GM23338 (cell line): Measurements from ENCODE around the gene GRAMD1B. TPM values are rescaled to one million over a fixed set of nuclear protein-coding genes. Genes with fewer than 3 reads are reported as not detected.

Experiments used
- ATAC-seq: fragments of 200-7000 bp; cut with Tn5 transposase; 3 replicates; pipeline ENCODE4 v1.9.1; 2020
- DNase-seq: peaks from one replicate; pipeline ENCODE4 v3.0.0-alpha.2; 2015; ENCODE audit warnings: low spot score
- H2AFZ ChIP-seq: fragments of 200-600 bp; sonication (generic); 2 replicates; pipeline ENCODE4 v1.8.0; 2016; ENCODE audit warnings: antibody characterized with exemption, mild to moderate bottlenecking, moderate library complexity
- H3F3A ChIP-seq: fragments of 200-600 bp; sonication (generic); replicated peaks from 2 replicates; pipeline ENCODE4 v1.8.0; 2017; ENCODE audit warnings: antibody characterized with exemption, mixed run types, low read depth
- H3K27ac ChIP-seq: fragments of 200-600 bp; sonication (generic); 2 replicates; pipeline ENCODE4 v1.6.1; 2016; ENCODE audit warnings: low read depth
- H3K27me3 ChIP-seq: fragments of 200-600 bp; sonication (generic); 2 replicates; pipeline ENCODE4 v1.8.0; 2016; ENCODE audit warnings: mild to moderate bottlenecking, mixed run types, moderate library complexity; ENCODE audit not compliant: insufficient read depth
- H3K36me3 ChIP-seq: fragments of 200-600 bp; sonication (generic); 2 replicates; pipeline ENCODE4 v1.8.0; 2016; ENCODE audit warnings: mild to moderate bottlenecking; ENCODE audit not compliant: insufficient read depth
- H3K4me1 ChIP-seq: fragments of 200-600 bp; sonication (generic); 2 replicates; pipeline ENCODE4 v1.8.0; 2016; ENCODE audit warnings: mild to moderate bottlenecking, moderate library complexity; ENCODE audit not compliant: insufficient read depth
- H3K4me2 ChIP-seq: fragments of 200-600 bp; sonication (generic); 2 replicates; pipeline ENCODE4 v1.7.1; 2017; ENCODE audit warnings: mixed run types
- H3K4me3 ChIP-seq: fragments of 200-600 bp; sonication (generic); 2 replicates; pipeline ENCODE4 v1.6.1; 2016; ENCODE audit warnings: mixed run types
- H3K79me2 ChIP-seq: fragments of 200-600 bp; sonication (generic); replicated peaks from 2 replicates; pipeline ENCODE4 v1.8.0; 2017; ENCODE audit warnings: mild to moderate bottlenecking; ENCODE audit not compliant: insufficient read depth
- H3K9me2 ChIP-seq: fragments of 200-600 bp; sonication (generic); 2 replicates; pipeline ENCODE4 v1.8.0; 2017; ENCODE audit not compliant: insufficient read depth
- H4K20me1 ChIP-seq: fragments of 200-600 bp; sonication (generic); replicated peaks from 2 replicates; pipeline ENCODE4 v1.8.0; 2017; ENCODE audit warnings: mild to moderate bottlenecking; ENCODE audit not compliant: insufficient read depth
- H3K27ac Mint-ChIP-seq: 2 replicates; pipeline ENCODE4 v1.8.0; 2020; ENCODE audit warnings: inconsistent platforms, mild to moderate bottlenecking, moderate library complexity, mixed read lengths
- H3K27me3 Mint-ChIP-seq: 3 replicates; pipeline ENCODE4 v1.8.0; 2022; ENCODE audit warnings: low read depth, mild to moderate bottlenecking, moderate library complexity, mixed read lengths, inconsistent platforms; ENCODE audit not compliant: insufficient read depth, poor library complexity
- H3K36me3 Mint-ChIP-seq: 3 replicates; pipeline ENCODE4 v1.8.0; 2021; ENCODE audit warnings: low read depth, mild to moderate bottlenecking, inconsistent platforms, moderate library complexity, mixed read lengths
- H3K4me1 Mint-ChIP-seq: 3 replicates; pipeline ENCODE4 v1.8.0; 2020; ENCODE audit warnings: mild to moderate bottlenecking, inconsistent platforms, mixed read lengths
- H3K4me3 Mint-ChIP-seq: 3 replicates; pipeline ENCODE4 v1.8.0; 2021; ENCODE audit warnings: moderate library complexity, mild to moderate bottlenecking, inconsistent platforms, mixed read lengths
- H3K9me3 Mint-ChIP-seq: 3 replicates; pipeline ENCODE4 v1.8.0; 2020; ENCODE audit warnings: moderate library complexity, mild to moderate bottlenecking, inconsistent platforms, mixed read lengths
- CREB1 ChIP-seq: fragments of 250-450 bp; sonication (Bioruptor Pico); IDR thresholded peaks from 2 replicates; pipeline ENCODE4 v1.5.0; 2020; ENCODE audit warnings: low read depth, mild to moderate bottlenecking, moderate library complexity
- CTCF ChIP-seq, 2 experiments: fragments of 200-600 bp in 1 of 2; sonication (generic) in 1 of 2; conservative IDR thresholded peaks; 2 replicates each; pipeline versions ENCODE4 v1.5.1 to v1.6.1; 2016 to 2017; ENCODE audit warnings: antibody characterized with exemption in 2 of 2, low read depth in 2 of 2, mild to moderate bottlenecking in 2 of 2, moderate library complexity in 1 of 2
- EZH2 ChIP-seq: fragments of 200-600 bp; sonication (generic); IDR thresholded peaks from one replicate; pipeline ENCODE4 v1.8.0; 2017; ENCODE audit warnings: antibody characterized with exemption, mild to moderate bottlenecking, low read depth; ENCODE audit not compliant: unreplicated experiment
- JUNB ChIP-seq: IDR thresholded peaks from one replicate; pipeline ENCODE4 v1.6.1; 2016; ENCODE audit warnings: antibody characterized with exemption; ENCODE audit not compliant: unreplicated experiment
- NANOG ChIP-seq: IDR thresholded peaks from 2 replicates; pipeline ENCODE4 v1.6.1; 2016; ENCODE audit warnings: antibody characterized with exemption, borderline replicate concordance
- POLR2AphosphoS5 ChIP-seq: IDR thresholded peaks from 2 replicates; pipeline ENCODE4 v1.6.1; 2016; ENCODE audit warnings: antibody characterized with exemption, low read depth
- REST ChIP-seq: IDR thresholded peaks from one replicate; pipeline ENCODE4 v1.6.1; 2018; ENCODE audit warnings: antibody characterized with exemption; ENCODE audit not compliant: unreplicated experiment
- STAT1 ChIP-seq: IDR thresholded peaks from one replicate; pipeline ENCODE4 v1.6.1; 2016; ENCODE audit warnings: antibody characterized with exemption; ENCODE audit not compliant: unreplicated experiment
- ZNF331 ChIP-seq: fragments of 250-450 bp; sonication (Bioruptor Pico); IDR thresholded peaks from 2 replicates; pipeline ENCODE4 v1.5.0; 2020; ENCODE audit warnings: low read depth, mild to moderate bottlenecking, moderate library complexity
- ZNF462 ChIP-seq: fragments of 250-450 bp; sonication (Bioruptor Pico); IDR thresholded peaks from 2 replicates; pipeline ENCODE4 v1.5.0; 2020; ENCODE audit warnings: mild to moderate bottlenecking, moderate library complexity
- polyA plus RNA-seq: library from polyadenylated mRNA; unstranded; fragments of >200 nt; fragmentation: Nextera tagmentation; extraction: Ambion mirVana; gene quantifications from 2 replicates; pipeline ENCODE4 v1.2.1, GENCODE V29; 2016
- total RNA-seq: library from RNA; depleted of rRNA; stranded (reverse); fragments of >200 nt; shearing (Covaris generic); gene quantifications from 2 replicates; pipeline ENCODE4 v1.2.3, GENCODE V29; 2014

The GRAMD1B gene
- total and polyA plus RNA-seq, 2 experiments from 2014 or later = 3.7 to 24.3 TPM

- TF ChIP-seq ZNF331 (CRISPR knock-in tag) = no peak
- TF ChIP-seq CTCF (conservative IDR thresholded peaks at IDR 0.05; ENCODE audit: low read depth in 2 of 2) = peak; percentile 57 to 63
- Histone ChIP-seq H3K4me3 (no peak overlapping the region), H3K27ac (no peak overlapping the region; the same call in 1 of the 2 replicates), H3K36me3 (no peaks in the 10 kb centered on the region), H3K27me3 (no peaks in the 10 kb centered on the region), H2AFZ (no peak overlapping the region), H3K79me2 (peaks cover 5% of the 10 kb centered on the region; the same call in 1 of the 2 replicates), H3K9me2 (no peaks in the 10 kb centered on the region), H3K4me2 (no peak overlapping the region), H3F3A (no peaks in the 10 kb centered on the region), H3K4me1 (peaks cover 10% of the 10 kb centered on the region), H4K20me1 (no peaks in the 10 kb centered on the region)
- H3K4me3 Mint-ChIP-seq = no peak overlapping the region
- peaks cover 20% of the 10 kb centered on the region for H3K4me1 Mint-ChIP-seq
- peak; percentile 72 for DNase-seq
- H3K9me3 Mint-ChIP-seq = no peaks in the 10 kb centered on the region
- peaks cover 3% of the 10 kb centered on the region for H3K27me3 Mint-ChIP-seq
- H3K36me3 Mint-ChIP-seq = no peaks in the 10 kb centered on the region
- H3K27ac Mint-ChIP-seq = no peak overlapping the region
- peak; percentile 65 for ATAC-seq
Measured at GRCh38 chr11:123475469-123475868, 45.4 kb downstream of the GRAMD1B start.

GRCh38 chr11:123477205-123477907, 47.3 kb downstream of the GRAMD1B start:
- no peaks in the 10 kb centered on the region for H3K27me3 ChIP-seq
- Mint-ChIP-seq H3K36me3 (peaks cover 3% of the 10 kb centered on the region; the same call in 2 of the 3 replicates), H3K4me3 (no peak overlapping the region), H3K27me3 (peaks cover 8% of the 10 kb centered on the region), H3K9me3 (no peaks in the 10 kb centered on the region), H3K4me1 (peaks cover 34% of the 10 kb centered on the region), H3K27ac (no peak overlapping the region)
- no peaks in the 10 kb centered on the region for H3K36me3 ChIP-seq
- peaks cover 20% of the 10 kb centered on the region for H3K4me1 ChIP-seq
- no peaks in the 10 kb centered on the region for H3K9me2 ChIP-seq
- H3K79me2 ChIP-seq = peaks cover 5% of the 10 kb centered on the region; the same call in 1 of the 2 replicates
- ATAC-seq (no peak), DNase-seq (no peak)
- H3K27ac ChIP-seq = no peak overlapping the region
- H3K4me2 ChIP-seq = no peak overlapping the region
- no peak overlapping the region for H3K4me3 ChIP-seq
- no peaks in the 10 kb centered on the region for H4K20me1 ChIP-seq
- H2AFZ ChIP-seq = no peak overlapping the region
- H3F3A ChIP-seq = no peaks in the 10 kb centered on the region
- TF ChIP-seq ZNF462 (CRISPR knock-in tag) (no peak), EZH2 (no peak), REST (no peak), POLR2AphosphoS5 (no peak), CREB1 (CRISPR knock-in tag) (no peak), JUNB (no peak), NANOG (no peak), STAT1 (no peak)
